KBM-7 (cell line): ENCODE measurements around the gene LETM1.

Experiments used
- DNase-seq: peaks from one replicate; pipeline ENCODE4 v3.0.0-alpha.2; 2015
- in situ Hi-C: fragments of 300-500 bp; cut with MboI; formaldehyde crosslinking; loops from 2 replicates; pipeline ENCODE4 v1.14.3; 2020; ENCODE audit warnings: low sequenced_read_pairs, low pct_unique_long_range_greater_than_20kb, mixed read lengths

LETM1 gene

DNA sequence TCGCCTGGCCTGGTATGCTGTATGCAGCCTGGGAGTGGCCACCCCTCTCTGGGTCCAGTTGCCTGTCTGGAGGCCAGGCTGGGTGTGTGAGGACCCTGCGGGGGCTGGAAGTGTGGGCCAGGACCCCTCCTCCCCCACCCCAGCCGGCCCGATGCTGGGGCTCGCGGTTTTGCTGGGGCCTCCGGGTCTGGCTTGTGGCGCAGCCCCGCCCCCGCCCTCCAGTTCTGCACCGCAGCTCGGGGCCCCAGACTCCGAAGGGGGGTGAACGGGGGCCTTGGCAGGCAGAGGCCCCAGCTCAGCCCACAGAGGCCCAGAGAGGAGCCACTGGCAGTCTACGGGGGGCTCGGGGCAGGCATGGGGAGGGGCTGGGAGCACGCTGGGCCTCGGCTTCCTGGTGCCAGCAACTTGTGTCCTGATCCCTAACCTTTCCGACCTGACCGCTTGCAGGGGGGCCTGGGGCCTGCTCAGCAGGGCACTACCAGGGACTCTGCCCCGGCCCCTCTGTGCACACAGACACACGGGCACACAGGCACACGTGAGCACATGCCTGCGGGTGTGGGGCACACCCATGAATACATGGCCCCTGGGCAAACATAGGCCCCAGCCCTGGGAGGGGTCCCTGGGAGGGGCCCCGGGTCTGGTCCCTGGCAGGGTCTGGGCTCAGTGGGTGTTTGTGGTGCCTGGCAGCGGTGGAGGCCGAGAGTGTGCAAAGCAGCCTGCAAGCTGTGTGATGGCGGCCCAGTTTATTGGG, 84.2 kb downstream of the LETM1 start:
- in situ Hi-C loops: no loop called here
- peak; percentile 37 for DNase-seq

DNA sequence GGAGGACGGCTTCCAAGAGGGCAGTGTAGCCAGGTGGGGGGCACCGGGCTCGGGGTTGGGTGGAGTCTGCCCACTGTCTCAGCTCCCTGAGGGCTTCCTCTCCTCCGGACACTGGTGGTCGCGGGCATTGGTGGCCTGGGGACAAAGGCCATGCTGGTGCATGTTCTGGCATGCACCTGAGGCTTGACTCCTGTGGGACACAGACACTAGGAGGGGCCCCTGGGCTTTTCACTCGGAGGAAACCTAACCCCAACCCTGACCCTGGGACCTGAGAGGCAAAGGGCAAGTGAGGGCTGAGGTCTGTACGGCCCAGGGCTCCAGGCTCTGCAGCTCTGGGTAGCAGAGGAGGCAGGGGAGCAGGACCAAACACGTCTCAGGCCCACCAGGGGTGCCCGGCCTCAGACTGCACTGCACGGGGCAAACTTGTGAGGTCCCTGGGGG, 85.1 kb downstream of the LETM1 start:
- in situ Hi-C loops: no loop called here
- no peak for DNase-seq

DNA sequence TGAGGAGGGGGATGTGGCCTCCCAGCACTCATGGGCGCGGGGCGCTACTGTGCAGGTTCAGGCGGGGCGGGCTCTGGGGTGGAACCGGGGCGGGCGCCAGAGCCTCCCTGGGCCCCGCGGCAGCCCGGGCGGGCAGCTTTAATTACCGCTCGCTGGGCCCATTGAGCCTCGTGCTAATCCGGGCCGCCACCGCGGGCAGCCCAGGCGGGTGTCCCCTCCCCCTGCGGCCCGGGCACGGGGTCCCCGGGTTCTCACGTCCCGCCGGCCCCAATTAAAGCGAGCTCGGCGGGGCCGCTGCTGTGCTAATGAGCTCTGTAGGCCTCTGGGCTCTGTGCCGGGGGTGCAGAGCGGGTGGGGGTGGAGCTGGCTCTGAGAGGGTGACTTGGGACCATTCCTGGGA, 85.7 kb downstream of the LETM1 start:
- no peak for DNase-seq
- in situ Hi-C loops: no loop called here

DNA sequence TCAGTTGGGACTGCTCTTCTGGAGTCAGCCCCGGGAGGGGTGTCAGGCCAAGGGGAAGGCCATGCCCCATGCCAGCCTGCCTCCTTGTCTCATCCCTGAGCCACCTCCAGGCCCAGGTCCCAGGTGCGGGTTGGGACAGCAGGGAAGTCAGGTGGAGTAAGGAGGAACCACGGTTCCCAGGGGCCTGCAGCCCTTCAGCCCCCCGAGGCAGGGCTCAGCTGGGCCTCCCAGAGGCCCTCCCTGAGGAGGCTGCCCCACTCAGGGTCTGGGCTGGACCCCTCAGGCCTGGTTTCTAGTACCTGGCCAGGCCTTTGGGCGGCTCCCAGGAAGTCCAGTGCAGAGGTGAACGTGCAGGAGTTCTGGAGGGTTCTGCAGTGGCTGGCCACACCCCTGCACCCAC, 86.3 kb downstream of the LETM1 start:
- no peak for DNase-seq
- in situ Hi-C loops: no loop called here

DNA sequence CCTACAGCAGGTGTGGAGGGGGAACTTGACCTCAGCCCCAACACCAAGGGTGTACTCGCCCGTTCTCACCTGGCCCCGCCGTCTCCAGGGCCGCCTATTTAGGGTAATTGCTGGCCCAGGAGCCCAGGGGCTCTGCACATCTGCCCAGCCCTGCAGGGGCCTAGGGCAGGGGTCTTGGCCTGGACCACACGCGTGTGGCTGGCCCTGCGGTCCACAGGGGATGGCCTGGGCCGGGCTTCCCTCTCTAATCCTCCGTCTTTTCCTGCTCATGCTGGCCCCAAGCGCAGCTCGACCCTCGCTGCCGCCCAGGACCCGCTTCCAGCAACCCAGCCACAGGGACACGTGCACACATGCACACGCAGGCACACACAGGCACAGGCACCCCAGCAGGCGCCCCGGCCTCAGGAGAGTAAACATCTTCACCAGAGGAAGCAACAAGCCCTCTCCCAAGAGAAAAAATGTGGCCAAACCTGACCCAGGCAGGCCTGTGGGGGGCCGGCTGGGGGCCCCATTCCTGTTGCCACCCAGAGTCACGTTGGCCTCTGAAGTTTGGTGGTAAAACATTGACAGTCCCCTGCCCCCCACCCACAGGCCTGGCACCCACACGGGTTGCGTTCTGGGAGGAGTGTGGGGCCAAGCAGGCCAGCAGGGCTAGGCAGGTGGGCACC, 87.5 kb downstream of the LETM1 start:
- DNase-seq: no peak
- in situ Hi-C loops: no loop called here

DNA sequence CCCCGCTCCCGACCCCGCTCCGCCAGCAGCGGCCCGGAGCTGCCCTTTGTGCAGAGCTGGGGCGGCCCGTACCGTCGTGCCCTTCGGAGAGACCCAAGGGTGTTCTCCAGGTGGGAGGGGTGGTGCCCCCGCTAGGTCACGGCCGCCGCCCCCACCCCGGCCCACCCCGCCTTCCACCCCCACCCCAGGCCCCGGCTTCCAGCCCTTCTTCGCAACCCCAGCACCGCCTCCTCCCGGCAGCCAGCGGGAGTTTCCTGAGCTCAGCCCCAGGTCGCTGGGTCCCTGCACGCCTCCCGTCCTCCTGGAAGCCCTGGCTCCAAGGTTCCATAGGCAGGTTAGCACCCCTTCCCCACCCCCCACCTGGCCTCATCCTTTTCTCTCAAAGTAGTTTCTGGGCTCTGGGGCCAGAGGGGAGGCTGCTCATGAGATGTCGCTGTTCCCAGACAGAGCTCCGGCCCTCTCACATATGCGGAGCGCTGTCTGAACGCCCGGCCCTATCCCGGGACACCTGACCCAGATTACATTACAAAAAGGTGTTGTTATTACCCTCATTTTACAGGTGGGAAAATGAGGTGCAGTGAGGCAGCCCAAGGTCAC, 88.1 kb downstream of the LETM1 start:
- peak; percentile 29 for DNase-seq
- in situ Hi-C loops: no loop called here

DNA sequence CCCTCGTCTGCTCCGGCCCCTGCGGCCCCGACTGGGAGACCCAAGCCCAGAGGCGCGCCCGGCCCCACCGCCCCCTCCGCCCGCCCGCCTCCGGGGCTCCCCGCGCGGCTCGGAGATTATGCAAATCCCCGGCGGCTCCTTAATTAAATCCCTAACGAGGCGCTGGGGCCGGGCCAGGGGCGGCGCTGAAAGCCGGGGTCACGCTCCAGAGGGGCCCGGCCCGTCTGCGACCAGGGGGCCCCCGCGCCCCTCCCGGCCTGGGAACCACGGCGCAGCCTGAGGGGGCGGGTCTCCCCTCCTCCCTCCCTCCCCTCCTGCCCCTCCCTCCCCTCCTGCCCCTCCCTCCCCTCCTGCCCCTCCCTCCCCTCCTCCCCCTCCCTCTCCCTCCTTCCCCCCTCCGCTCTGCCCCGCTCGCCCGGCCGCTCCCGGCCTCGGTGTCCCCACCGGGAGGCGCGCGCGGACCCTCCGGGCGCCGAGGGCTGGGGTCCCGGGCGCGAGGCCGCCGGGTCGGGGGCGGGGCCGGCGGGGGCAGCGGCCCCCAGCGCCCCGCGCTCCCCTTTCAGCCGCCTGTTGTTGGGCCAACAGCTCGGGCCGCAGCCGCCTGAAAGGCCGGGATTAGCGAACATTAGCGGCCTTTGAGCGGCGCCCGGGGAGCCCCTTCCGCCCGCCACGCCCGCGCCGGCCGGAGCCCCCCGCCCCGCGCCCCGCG, 88.7 kb downstream of the LETM1 start:
- in situ Hi-C loops: no loop called here
- DNase-seq: no peak

DNA sequence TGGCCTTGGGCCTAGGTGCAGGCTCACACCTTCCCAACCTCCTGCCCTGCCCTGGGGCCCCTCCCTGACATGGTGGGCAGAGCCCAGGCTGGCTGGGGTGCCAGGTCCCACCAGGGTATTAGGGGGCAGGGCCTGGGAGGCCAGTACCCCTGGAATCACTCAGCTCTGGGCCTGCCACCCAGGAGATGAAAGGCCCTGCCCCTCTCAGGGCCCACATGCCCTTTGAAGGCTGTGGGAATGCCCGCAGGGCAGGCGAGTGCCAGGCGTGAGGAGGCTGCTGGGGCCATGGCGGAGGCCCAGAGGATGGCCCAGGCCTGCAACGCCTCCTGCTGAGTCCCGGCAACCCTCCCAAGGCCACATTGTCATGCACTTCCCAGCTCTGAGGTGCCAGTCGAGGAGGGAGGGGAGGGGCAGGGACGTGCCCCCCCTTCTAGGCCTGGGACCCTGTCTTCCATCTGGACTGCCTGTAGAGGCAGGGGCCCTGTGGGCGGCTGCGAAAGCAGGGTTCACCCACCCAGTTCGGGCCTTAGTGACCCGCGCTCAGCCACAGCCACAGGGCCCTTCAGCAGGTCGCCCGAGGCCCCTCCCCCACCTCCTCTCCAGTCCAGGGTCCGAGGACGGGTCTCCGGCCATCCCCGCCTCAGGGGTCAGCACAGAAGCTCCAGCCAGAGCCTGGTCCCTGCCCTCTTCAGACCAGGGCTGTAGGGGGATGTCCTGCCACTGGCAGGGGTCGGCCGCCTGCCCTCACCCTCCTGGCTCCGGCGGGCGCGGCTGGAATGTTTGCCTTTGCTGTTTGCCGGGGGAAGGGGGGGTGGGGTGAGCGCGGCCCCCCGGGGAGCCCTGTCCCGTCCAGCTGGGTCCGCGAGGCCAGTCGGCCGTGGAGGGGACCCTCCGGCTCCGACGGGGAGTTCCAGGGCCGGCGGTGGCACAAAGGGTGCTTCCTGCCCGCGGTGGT, 89.6 kb downstream of the LETM1 start:
- in situ Hi-C loops: no loop called here
- DNase-seq: no peak

DNA sequence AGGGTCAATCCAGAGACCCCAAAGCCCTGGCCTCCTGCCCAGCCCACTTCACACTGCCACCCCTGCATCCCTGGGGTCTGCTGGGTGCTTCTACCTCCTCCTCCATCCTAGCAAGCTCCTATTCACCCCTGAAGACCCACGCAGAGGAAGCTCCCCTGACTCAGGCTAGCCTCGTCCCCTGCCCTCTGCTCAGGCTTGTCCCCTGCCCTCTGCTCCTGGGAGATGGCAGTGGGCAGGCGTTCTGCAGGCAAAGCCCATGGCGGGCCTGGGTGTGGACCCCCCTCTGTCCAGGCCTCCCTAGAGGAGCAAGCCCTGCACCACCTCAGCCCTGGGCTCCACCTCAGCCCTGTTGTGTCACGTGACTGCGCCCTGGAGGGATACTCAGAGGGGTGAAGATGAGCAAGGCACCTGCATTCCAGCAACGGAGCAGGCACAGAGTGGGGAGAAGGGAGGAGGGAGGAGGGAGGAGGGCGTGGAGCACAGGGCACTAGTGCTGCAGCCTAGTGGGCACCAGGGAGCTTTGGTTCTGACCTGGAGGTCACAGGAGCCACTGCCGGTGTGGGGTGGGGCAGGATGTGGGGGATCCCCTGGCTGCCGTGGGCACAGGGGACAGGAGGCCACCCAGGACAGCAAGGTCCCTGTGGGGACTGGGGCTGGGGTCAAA, 90.4 kb downstream of the LETM1 start:
- in situ Hi-C loops: no loop called here
- no peak for DNase-seq

DNA sequence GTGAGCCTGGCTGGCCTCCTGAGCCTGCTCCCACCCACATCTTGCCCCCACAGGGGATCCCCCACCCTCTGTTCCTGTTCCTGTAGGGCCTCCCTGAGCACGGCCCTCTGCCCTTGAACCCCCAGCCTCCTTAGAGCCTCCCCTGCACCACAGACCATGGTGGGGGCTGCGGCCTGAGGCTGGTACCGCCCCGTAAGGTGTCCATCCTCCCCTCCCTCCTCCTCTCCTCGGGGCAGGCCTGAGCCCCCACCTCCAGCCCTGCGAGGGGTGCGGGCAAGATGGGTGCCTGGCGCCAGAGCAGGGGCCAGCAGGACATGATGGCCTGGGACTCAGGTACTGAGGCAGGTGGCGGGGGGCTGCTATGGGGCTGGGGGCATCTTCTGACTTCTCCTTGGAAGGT, 91.3 kb downstream of the LETM1 start:
- DNase-seq: no peak
- in situ Hi-C loops: no loop called here

DNA sequence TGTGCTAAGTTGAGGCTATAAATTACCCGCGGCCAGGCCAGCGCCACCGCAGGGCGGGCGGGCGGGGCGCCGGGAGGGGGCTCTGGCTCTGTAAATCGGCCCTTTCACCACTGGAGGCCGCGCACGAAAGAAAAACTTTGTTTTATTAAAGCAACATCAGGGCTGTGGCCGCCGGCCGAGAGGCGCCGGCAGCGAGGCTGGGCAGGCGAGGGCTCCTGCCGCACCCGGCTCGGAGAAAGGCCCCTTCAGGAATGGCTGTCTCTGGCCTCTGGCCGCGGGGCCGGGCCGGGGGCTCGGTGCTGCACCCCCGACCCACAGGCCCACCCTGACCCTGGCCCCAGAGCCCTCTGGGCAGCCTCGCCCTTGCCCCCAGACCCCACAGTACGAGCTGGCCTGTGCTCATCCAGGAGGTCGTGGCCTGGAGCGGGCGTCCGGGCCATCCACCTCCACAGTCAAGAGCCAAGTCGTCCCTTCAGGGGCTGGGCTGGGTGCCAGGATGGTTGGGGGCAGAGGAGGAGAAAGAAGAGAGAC, 92.3 kb downstream of the LETM1 start:
- in situ Hi-C loops: no loop called here
- DNase-seq: peak; percentile 28

DNA sequence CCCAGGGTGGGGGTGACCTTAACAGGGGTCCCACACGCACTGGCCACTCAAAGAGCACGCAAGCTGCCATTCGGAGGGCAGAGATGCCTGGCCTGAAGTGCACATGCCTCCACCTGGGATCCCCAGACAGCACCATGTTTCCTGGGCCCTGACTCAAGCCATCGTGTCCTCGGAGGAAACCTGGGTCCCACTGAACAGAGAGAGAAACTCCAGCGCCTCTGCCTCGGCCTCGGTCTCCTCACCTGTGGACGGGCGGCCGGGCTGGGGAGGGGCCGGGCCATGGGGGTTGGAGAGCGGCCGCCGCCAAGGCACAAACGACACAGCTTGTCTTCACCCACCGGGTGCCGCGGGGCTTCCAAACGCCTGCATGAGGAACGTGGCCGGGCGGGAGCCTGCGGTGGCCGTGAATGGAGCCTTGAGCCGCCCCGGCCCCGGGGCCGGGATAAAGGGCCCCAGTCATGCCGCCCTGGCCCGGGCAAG, 92.8 kb downstream of the LETM1 start:
- in situ Hi-C loops: no loop called here

DNA sequence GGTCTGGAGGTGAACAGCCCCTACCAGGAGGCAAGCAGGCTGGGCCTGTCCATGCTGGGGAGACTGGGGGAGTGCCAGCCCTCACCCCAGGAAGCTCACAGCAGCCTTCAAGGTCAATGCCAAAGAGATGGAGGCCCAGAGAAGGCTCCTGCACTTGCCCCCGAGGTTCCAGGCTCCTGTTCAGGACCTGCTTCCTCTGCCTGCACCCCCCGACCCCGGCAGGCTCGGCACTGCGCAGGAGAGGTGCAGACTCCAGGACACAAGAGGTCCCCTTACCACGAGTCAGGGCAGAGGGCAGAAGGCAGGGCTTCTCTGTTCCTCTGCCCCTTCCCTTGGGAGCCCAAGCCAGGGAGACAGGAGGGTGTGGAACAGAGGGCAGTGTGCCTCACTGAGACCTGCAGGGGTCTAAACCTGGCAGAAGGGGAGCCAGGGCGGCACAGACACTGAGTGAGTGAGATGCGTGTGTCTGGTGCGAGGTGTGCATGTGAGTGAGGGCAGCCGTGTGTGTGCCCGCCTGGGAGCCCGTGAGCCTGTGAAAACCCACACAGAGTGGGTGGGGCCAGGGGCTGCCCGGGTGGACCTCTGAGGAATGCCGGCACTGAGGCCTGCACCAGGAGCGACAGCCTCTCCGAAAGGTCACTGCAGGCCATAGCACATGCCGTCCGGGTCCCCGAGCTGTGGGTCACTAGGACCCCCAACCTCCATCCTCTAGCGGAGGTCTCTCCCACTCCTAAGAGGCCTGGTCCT, 93.5 kb downstream of the LETM1 start:
- in situ Hi-C loops: no loop called here
- no peak for DNase-seq

More for the DNA sequence above, 92.8 kb downstream of the LETM1 start:
- DNase-seq: no peak
